Colon (tissue), 2 donors: Measurements from ENCODE around the gene MTFR2.
"Not testable (repeated sequence)": the region's sequence is repeated elsewhere in the genome, so short reads cannot be mapped to it uniquely, and the experiment has no call there.

Experiments
- FAIRE-seq: peaks from 2 replicates; lab custom pipeline; 2012; peaks lifted over from hg19 to GRCh38; lab: Jason Lieb, UNC
- donor health status: control.
- donor health status: control.

The MTFR2 gene

DNA sequence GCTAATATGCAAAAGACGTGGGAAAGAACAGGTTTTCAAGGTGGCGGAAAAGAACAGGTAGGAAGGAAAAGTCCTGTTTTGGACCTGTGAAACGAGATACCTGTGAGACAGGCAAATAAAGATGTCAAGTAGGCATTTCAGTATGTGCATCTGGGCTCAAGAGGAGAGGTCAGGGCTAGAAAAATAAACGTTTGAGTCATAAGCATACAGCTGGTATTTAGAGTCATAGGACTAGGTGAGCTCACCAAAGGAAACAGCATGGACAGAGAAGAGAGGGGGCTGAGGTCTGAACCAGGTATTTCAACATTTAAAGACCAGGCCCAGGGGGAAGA, 14.9 kb downstream of the MTFR2 start:
- FAIRE-seq = no peak

DNA sequence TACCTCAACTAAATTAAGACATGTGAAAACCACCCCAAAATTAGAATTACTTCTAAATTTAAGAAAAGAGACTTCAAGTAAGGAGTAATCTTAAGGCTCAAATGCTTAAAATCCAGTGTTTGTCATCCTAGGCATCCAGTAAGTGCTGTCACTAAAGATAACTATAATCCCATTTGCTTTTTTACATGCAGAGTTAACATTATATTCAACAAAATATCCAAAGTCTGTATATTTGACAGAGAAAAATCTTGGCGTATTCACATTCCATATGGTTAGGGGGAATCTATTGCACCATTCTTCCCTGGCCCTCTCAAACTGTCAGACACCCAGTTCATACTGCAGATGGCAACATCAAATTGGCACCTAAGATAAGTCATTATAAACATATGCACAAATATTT, 17.4 kb downstream of the MTFR2 start:
- FAIRE-seq = no peak

- no peak for FAIRE-seq
Measured at GRCh38 chr6:136230219-136230853, 19.8 kb downstream of the MTFR2 start.

DNA sequence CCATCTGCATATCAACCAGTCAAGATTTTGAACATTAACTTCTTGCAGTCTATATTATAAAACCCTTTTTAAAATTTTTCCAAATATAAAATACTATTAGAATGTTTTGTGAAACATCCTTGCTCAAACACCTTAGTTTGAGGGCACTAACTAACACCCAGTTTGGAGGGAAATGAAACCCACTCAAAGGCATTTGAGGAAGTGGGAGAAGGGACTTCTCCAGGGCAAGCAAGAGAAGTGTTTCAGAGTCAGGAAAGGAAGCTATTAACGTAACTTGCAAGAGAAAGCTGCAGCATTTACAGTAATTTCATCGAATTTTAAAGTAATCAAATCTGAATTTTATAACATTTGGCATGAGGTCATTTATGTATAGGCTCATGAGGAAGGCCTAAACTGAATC, 21.3 kb downstream of the MTFR2 start:
- FAIRE-seq = no peak

DNA sequence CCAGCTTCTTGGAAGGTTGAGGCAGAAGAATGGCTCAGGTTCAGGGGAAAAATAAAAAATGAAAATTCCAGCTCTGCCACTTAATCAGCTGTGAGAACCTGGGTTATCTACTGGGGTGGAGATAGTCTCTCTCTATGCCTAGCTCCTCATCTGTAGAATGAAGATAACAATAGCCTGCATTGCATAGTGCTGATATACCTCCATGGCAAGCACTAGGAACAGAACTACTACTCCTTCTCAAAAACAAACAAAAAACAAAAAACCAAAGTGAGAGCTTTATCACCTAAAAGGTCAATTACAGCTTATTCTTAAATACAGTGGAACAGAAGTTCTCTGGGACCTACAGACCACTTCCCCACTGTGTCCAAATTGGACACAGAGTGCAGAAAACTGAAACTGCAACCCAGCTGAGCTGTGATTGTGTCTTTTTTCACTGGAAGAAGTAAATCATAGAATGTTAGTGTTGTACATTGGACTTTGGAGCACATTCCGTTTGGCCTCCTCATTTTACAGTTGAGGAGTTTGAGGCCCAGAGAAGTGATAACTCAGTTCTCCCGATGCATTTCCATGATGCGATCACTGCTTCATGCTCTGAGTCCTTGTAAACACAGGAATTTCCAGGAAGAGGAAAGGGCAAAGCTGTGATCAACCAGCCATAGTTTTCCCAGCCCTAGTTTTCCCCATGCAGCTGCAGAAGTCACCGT, 23.3 kb downstream of the MTFR2 start:
- FAIRE-seq = no peak

DNA sequence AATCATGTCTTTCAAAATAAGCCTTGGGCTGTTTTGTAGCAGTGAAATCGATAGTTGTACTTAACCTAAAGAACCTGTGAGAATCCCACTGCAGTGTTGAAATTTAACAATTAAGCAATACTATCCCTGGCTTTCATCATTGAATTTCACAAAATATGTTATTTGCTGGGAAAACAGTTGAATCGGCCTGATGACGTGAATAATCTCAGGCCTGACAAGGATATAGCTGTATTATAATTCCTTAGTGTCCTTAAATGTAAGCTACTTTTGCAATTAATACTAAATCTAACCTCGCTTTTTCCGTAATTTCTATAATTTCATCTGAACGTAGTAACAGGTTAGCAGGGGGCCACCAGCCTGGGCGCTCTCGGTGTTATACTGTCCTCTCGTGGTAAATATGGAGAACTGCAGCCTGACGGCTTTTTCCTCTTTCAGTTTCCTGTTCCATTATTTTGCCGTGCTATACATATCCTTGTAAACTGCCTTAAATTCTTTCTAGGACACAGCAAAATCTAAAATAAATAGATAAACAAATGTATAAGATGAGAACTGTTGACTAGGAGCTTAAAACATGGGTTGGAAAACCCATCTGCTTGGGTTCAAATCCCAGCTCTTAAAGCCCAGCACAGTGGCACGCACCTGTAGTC, 24.0 kb downstream of the MTFR2 start:
- FAIRE-seq = no peak

GRCh38 chr6:136225496-136225895, 24.6 kb downstream of the MTFR2 start:
- FAIRE-seq = no peak

- not testable (repeated sequence) for FAIRE-seq
Measured at GRCh38 chr6:136224974-136225373, 25.1 kb downstream of the MTFR2 start.

- no peak for FAIRE-seq
Measured at GRCh38 chr6:136216503-136217401, 33.4 kb downstream of the MTFR2 start.

GRCh38 chr6:136213853-136214252, 36.3 kb downstream of the MTFR2 start:
- no peak for FAIRE-seq

DNA sequence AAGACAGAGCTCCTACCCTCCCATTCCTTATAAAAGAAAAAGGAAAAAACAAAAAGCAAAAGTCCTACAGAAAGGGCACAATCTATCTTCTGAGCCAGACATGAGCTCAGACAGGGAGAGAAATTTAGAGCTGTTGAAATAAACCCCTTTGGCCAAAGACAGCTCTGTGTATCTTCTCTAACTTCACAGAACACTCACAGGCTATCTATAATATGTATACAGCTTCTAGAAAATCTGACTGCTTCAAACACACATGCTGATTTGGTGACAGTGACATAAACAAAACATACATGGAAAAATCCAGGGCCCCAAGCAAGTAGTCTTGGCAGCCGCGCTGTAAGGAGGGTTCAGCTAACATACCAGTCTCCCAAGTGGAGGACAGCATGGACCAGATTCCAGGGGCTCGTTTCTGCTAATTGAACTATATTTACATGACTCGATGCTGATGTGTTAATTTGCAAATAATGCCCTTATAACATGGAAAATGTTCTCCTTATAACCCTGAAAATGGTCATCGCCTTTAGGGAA, 37.0 kb downstream of the MTFR2 start:
- FAIRE-seq = no peak

DNA sequence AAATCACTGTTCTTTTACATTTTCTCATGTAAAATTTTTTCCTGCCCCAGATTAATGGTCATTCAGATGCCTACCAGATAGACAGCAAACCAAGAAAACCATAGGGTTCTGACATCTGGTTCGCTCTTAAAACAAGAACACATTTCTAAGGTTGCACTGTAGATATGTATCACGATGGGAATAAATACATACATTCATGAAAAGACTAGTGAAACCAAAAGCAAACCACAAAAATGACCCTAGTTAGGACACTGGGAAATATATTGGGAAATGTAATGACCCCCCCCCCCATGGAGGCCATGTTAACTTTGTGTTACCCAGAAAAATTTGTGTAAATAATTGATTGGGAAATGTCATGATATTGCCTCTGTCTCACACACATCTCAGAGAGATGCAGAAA, 37.5 kb downstream of the MTFR2 start:
- no peak for FAIRE-seq

DNA sequence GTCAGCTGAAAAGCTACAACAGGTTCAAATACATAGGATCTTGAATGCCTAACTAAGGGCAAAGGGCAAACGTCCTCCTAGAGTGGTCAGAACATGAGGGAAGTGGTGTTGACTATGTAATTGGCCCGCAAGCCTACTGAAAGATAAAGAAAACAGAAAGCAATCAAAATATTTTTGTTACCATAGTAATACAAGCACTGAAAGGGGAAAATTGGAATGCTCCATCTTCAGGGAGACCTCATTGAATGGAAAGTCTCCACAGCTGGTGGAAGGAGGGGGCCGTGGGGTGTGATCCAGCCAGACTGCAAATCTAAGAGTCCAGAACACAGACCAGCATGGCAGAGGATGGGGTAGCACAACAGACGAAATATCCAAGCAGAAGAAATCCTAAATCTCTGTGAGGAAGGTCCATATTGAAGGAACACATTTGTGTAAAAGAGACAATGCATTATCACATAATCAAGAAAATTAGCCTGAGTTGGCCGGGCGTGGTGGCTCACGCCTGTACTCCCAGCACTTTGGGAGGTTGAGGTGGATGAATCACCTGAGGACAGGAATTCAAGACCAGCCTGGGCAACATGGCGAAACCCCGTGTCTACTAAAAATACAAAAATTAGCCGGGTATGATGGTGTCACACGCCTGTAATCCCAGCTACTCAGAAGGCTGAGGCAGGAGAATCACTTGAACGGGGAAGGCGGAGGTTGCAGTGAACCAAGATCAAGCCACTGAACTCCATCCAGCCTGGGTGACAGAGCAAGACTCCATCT, 39.5 kb downstream of the MTFR2 start:
- FAIRE-seq = no peak

DNA sequence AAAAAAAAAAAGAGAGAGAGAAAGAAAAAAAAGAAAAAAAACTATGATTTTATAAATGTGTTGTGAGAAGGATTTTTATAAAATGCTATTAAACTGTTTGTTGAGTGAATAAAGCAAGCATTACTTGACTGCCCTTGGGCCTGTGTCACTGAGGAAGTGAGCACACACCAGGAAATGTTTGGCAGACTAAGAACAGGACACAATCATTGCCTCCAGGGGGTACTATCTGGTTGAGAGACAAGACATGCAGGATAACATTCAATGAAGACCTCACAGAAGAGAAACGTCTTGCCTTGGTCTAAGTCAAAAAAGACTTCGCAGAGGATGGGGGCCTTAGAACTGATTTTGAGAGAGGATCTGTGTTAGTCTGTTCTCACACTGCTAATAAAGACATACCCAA, 40.6 kb downstream of the MTFR2 start:
- FAIRE-seq = no peak

GRCh38 chr6:136208783-136209182, 41.3 kb downstream of the MTFR2 start:
- no peak for FAIRE-seq

GRCh38 chr6:136201732-136202131, 48.4 kb downstream of the MTFR2 start:
- FAIRE-seq = no peak

DNA sequence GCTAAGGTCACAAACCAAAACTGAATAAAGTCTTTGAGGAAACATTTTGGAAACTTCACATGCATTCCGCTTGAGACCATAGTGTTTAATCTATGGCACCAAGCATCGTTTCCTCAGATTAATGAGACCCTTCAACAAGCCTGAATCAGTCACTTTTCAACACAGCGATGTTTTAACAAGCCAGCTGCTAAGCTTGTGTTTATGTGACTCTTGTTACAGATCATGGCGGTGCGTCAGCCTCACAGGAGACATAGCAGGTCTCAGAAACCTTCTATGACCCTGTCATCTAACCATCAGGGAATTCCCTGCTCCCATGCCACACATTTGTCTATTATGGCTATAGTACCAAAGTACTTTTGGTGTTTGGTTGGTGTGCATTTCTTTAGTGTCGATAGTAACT, 57.2 kb downstream of the MTFR2 start:
- no peak for FAIRE-seq

DNA sequence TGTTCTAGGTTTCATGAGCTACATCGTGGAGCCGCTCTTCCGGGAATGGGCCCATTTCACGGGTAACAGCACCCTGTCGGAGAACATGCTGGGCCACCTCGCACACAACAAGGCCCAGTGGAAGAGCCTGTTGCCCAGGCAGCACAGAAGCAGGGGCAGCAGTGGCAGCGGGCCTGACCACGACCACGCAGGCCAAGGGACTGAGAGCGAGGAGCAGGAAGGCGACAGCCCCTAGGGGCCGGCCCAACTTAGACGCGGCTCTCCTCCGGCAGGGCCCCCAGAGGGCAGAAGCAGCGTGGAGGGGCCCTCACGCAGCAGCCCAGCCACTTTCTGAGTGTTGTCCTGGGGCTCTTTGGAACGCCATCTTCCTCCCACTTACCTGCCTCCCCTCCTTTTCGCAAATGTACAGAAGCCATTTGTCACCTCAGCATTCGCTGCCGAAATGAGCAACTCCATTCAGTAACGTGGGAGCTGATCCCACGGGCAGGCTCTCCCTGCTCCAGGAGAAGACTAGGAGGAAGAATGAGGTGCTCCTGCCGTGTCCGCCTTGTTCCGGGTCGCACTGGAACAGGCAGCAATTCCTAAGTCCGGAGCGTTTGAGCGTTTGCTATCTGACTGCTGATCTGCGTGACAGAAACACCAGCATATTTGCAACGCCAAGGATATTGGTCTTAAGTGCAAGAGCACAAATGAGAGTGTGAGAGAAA, 58.4 kb downstream of the MTFR2 start:
- FAIRE-seq = no peak

- no peak for FAIRE-seq
Measured at GRCh38 chr6:136189104-136189503, 61.0 kb downstream of the MTFR2 start.

GRCh38 chr6:136188486-136188885, 61.6 kb downstream of the MTFR2 start:
- FAIRE-seq = no peak

DNA sequence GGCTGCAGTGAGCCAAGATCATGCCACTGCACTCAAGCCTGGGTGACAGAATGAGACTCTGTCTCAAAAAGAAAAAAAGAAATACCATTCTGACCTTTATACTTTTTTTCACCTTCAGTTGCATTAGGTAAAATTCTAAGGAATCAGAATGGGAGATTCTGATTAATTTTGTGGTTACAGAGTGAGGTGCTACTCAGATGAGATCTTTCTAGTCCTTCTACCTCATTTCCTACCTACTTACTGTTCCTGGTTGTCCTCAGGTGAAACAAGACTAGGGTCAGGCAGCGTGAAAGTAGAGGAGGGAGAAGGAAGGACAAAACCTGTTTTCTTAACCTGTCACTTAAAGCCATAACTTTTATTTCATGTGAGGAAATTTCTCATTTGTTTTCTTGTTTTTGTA, 63.7 kb downstream of the MTFR2 start:
- FAIRE-seq = no peak
